Measurements from ENCODE around the gene GAMT. TPM values are rescaled to one million over a fixed set of nuclear protein-coding genes. Genes with fewer than 3 reads are reported as not detected.
A peak's percentile ranks its signal among the peaks of the same experiment; 100 is the strongest.

GAMT gene
- total and polyA plus RNA-seq, 2 experiments from 2014 or later: 21.5 to 36.9 TPM

GRCh38 chr19:1434577-1435060, 33.3 kb upstream of the GAMT start (continued):
- TF ChIP-seq POLR2AphosphoS5 (IDR thresholded peaks at IDR 0.05; ENCODE audit: low read depth) (no peak), ZNF331 (CRISPR knock-in tag; IDR thresholded peaks at IDR 0.05; ENCODE audit: low read depth) (no peak)
- TF ChIP-seq, protein P1, sequence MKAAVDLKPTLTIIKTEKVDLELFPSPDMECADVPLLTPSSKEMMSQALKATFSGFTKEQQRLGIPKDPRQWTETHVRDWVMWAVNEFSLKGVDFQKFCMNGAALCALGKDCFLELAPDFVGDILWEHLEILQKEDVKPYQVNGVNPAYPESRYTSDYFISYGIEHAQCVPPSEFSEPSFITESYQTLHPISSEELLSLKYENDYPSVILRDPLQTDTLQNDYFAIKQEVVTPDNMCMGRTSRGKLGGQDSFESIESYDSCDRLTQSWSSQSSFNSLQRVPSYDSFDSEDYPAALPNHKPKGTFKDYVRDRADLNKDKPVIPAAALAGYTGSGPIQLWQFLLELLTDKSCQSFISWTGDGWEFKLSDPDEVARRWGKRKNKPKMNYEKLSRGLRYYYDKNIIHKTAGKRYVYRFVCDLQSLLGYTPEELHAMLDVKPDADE (IDR thresholded peaks at IDR 0.05): no peak

DNA sequence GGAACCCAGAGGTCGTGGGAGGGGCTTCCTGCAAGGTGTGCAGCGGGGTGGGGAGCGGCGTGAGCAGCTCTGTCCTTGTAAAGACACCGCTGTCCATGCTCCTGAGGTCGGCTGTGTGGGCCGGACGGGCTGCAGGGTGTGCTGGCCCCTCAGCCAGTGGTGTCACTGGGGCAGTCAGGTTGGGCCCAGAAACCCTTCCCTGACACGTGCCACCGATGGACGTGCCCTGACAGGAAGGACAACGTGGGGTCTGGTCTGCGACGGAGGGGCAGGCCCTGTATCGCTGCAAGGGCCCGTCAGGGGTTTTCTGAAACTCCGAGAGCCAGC, 32.7 kb upstream of the GAMT start:
- Histone ChIP-seq H3K9me2 (ENCODE audit: insufficient read depth) (no peaks in the 10 kb centered on the region), H3K36me3 (ENCODE audit: insufficient read depth) (peaks cover 12% of the 10 kb centered on the region; the same call in 1 of the 2 replicates), H4K20me1 (replicated peaks; ENCODE audit: insufficient read depth) (peaks cover 10% of the 10 kb centered on the region), H3K4me2 (no peak overlapping the region), H3K27ac (ENCODE audit: low read depth) (0 out of 2 replicates have a peak overlapping the region, but pooled peaks have one; percentile 50), H3K79me2 (replicated peaks; ENCODE audit: insufficient read depth) (peaks cover 13% of the 10 kb centered on the region), H3F3A (replicated peaks; ENCODE audit: low read depth) (peaks cover 41% of the 10 kb centered on the region), H3K4me1 (ENCODE audit: insufficient read depth) (no peaks in the 10 kb centered on the region), H3K27me3 (ENCODE audit: insufficient read depth) (no peaks in the 10 kb centered on the region), H3K4me3 (no peak overlapping the region), H2AFZ (no peak overlapping the region)
- no peak for DNase-seq (ENCODE audit: low spot score)
- H3K36me3 Mint-ChIP-seq (ENCODE audit: low read depth): peaks cover 46% of the 10 kb centered on the region
- no peak for ATAC-seq
- H3K4me3 Mint-ChIP-seq: no peak overlapping the region
- no peaks in the 10 kb centered on the region; the same call in 2 of the 3 replicates for H3K9me3 Mint-ChIP-seq
- H3K4me1 Mint-ChIP-seq: no peaks in the 10 kb centered on the region; the same call in 2 of the 3 replicates
- H3K27ac Mint-ChIP-seq: no peak overlapping the region
- H3K27me3 Mint-ChIP-seq (ENCODE audit: insufficient read depth, low read depth, poor library complexity): peaks cover 26% of the 10 kb centered on the region
- TF ChIP-seq POLR2AphosphoS5 (IDR thresholded peaks at IDR 0.05; ENCODE audit: low read depth) (no peak), ZNF114 (CRISPR knock-in tag; IDR thresholded peaks at IDR 0.05) (no peak), ZNF331 (CRISPR knock-in tag; IDR thresholded peaks at IDR 0.05; ENCODE audit: low read depth) (no peak), NANOG (IDR thresholded peaks at IDR 0.05; ENCODE audit: borderline replicate concordance) (no peak), CREB1 (CRISPR knock-in tag; IDR thresholded peaks at IDR 0.05; ENCODE audit: low read depth) (no peak), EZH2phosphoT487 (IDR thresholded peaks at IDR 0.05; ENCODE audit: unreplicated experiment) (no peak), JUNB (IDR thresholded peaks at IDR 0.05; ENCODE audit: unreplicated experiment) (no peak), STAT1 (IDR thresholded peaks at IDR 0.05; ENCODE audit: unreplicated experiment) (no peak), EZH2 (IDR thresholded peaks at IDR 0.05; ENCODE audit: low read depth, unreplicated experiment) (no peak)
- TF ChIP-seq, protein P2, sequence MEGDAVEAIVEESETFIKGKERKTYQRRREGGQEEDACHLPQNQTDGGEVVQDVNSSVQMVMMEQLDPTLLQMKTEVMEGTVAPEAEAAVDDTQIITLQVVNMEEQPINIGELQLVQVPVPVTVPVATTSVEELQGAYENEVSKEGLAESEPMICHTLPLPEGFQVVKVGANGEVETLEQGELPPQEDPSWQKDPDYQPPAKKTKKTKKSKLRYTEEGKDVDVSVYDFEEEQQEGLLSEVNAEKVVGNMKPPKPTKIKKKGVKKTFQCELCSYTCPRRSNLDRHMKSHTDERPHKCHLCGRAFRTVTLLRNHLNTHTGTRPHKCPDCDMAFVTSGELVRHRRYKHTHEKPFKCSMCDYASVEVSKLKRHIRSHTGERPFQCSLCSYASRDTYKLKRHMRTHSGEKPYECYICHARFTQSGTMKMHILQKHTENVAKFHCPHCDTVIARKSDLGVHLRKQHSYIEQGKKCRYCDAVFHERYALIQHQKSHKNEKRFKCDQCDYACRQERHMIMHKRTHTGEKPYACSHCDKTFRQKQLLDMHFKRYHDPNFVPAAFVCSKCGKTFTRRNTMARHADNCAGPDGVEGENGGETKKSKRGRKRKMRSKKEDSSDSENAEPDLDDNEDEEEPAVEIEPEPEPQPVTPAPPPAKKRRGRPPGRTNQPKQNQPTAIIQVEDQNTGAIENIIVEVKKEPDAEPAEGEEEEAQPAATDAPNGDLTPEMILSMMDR (conservative IDR thresholded peaks at IDR 0.05; ENCODE audit: low read depth in 2 of 2): no peak
- TF ChIP-seq, protein P3, sequence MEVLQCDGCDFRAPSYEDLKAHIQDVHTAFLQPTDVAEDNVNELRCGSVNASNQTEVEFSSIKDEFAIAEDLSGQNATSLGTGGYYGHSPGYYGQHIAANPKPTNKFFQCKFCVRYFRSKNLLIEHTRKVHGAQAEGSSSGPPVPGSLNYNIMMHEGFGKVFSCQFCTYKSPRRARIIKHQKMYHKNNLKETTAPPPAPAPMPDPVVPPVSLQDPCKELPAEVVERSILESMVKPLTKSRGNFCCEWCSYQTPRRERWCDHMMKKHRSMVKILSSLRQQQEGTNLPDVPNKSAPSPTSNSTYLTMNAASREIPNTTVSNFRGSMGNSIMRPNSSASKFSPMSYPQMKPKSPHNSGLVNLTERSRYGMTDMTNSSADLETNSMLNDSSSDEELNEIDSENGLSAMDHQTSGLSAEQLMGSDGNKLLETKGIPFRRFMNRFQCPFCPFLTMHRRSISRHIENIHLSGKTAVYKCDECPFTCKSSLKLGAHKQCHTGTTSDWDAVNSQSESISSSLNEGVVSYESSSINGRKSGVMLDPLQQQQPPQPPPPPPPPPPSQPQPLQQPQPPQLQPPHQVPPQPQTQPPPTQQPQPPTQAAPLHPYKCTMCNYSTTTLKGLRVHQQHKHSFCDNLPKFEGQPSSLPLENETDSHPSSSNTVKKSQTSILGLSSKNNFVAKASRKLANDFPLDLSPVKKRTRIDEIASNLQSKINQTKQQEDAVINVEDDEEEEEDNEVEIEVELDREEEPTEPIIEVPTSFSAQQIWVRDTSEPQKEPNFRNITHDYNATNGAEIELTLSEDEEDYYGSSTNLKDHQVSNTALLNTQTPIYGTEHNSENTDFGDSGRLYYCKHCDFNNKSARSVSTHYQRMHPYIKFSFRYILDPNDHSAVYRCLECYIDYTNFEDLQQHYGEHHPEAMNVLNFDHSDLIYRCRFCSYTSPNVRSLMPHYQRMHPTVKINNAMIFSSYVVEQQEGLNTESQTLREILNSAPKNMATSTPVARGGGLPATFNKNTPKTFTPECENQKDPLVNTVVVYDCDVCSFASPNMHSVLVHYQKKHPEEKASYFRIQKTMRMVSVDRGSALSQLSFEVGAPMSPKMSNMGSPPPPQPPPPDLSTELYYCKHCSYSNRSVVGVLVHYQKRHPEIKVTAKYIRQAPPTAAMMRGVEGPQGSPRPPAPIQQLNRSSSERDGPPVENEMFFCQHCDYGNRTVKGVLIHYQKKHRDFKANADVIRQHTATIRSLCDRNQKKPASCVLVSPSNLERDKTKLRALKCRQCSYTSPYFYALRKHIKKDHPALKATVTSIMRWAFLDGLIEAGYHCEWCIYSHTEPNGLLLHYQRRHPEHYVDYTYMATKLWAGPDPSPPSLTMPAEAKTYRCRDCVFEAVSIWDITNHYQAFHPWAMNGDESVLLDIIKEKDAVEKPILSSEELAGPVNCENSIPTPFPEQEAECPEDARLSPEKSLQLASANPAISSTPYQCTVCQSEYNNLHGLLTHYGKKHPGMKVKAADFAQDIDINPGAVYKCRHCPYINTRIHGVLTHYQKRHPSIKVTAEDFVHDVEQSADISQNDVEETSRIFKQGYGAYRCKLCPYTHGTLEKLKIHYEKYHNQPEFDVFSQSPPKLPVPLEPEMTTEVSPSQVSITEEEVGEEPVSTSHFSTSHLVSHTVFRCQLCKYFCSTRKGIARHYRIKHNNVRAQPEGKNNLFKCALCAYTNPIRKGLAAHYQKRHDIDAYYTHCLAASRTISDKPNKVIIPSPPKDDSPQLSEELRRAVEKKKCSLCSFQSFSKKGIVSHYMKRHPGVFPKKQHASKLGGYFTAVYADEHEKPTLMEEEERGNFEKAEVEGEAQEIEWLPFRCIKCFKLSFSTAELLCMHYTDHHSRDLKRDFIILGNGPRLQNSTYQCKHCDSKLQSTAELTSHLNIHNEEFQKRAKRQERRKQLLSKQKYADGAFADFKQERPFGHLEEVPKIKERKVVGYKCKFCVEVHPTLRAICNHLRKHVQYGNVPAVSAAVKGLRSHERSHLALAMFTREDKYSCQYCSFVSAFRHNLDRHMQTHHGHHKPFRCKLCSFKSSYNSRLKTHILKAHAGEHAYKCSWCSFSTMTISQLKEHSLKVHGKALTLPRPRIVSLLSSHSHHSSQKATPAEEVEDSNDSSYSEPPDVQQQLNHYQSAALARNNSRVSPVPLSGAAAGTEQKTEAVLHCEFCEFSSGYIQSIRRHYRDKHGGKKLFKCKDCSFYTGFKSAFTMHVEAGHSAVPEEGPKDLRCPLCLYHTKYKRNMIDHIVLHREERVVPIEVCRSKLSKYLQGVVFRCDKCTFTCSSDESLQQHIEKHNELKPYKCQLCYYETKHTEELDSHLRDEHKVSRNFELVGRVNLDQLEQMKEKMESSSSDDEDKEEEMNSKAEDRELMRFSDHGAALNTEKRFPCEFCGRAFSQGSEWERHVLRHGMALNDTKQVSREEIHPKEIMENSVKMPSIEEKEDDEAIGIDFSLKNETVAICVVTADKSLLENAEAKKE (CRISPR knock-in tag; IDR thresholded peaks at IDR 0.05): no peak
- TF ChIP-seq, protein P4, sequence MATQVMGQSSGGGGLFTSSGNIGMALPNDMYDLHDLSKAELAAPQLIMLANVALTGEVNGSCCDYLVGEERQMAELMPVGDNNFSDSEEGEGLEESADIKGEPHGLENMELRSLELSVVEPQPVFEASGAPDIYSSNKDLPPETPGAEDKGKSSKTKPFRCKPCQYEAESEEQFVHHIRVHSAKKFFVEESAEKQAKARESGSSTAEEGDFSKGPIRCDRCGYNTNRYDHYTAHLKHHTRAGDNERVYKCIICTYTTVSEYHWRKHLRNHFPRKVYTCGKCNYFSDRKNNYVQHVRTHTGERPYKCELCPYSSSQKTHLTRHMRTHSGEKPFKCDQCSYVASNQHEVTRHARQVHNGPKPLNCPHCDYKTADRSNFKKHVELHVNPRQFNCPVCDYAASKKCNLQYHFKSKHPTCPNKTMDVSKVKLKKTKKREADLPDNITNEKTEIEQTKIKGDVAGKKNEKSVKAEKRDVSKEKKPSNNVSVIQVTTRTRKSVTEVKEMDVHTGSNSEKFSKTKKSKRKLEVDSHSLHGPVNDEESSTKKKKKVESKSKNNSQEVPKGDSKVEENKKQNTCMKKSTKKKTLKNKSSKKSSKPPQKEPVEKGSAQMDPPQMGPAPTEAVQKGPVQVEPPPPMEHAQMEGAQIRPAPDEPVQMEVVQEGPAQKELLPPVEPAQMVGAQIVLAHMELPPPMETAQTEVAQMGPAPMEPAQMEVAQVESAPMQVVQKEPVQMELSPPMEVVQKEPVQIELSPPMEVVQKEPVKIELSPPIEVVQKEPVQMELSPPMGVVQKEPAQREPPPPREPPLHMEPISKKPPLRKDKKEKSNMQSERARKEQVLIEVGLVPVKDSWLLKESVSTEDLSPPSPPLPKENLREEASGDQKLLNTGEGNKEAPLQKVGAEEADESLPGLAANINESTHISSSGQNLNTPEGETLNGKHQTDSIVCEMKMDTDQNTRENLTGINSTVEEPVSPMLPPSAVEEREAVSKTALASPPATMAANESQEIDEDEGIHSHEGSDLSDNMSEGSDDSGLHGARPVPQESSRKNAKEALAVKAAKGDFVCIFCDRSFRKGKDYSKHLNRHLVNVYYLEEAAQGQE (IDR thresholded peaks at IDR 0.05; ENCODE audit: unreplicated experiment): no peak

Data from GM23338 (cell line).